Brain (organoid and tissue), 1 donor: ENCODE measurements around the gene SH3GLB2. TPM values are rescaled to one million over a fixed set of nuclear protein-coding genes. Genes with fewer than 3 reads are reported as not detected.

Experiments used
- polyA plus RNA-seq: library from polyadenylated mRNA; stranded (reverse); fragments of 350-450 nt; fragmentation: Illumina TruSeq; extraction: RNeasy Lipid Tissue Mini Kit (QIAGEN cat#74804); gene quantifications from one replicate; pipeline ENCODE4 v1.2.3, GENCODE V29; 2015; ENCODE audit warnings: low read depth, low replicate concordance; ENCODE audit not compliant: insufficient read depth

The SH3GLB2 gene
- polyA plus RNA-seq, 1 donor from 2014 or later, result 285 TPM

Other genes starting within 250 kb of the SH3GLB2 start
- gene TBC1D13, start 241.1 kb downstream of the SH3GLB2 start, polyA plus RNA-seq, result 37.2 TPM
- 53.4 TPM for gene ENDOG, start 209.8 kb downstream of the SH3GLB2 start, polyA plus RNA-seq
- gene SPOUT1, start 198.5 kb downstream of the SH3GLB2 start, polyA plus RNA-seq, result 47.5 TPM
- 37.4 TPM for gene KYAT1, start 146.4 kb downstream of the SH3GLB2 start, polyA plus RNA-seq
- gene LRRC8A, start 146.2 kb downstream of the SH3GLB2 start, polyA plus RNA-seq, result 69.4 TPM
- 14.9 TPM for gene PHYHD1, start 107.3 kb downstream of the SH3GLB2 start, polyA plus RNA-seq
- gene DOLK, start 80.7 kb downstream of the SH3GLB2 start, polyA plus RNA-seq, result 10.5 TPM
- gene NUP188, start 80.6 kb downstream of the SH3GLB2 start, polyA plus RNA-seq, result 78.9 TPM
- gene MIGA2, start 8.3 kb upstream of the SH3GLB2 start, polyA plus RNA-seq, result 15.0 TPM
- gene DOLPP1, start 52.8 kb upstream of the SH3GLB2 start, polyA plus RNA-seq, result 40.8 TPM
- gene CRAT, start 82.5 kb upstream of the SH3GLB2 start, polyA plus RNA-seq, result 75.0 TPM
- gene PTPA, start 83.1 kb upstream of the SH3GLB2 start, polyA plus RNA-seq, result 334 TPM
- gene IER5L, start 149.9 kb upstream of the SH3GLB2 start, polyA plus RNA-seq, result 9.6 TPM